ENCODE data around the gene OPHN1. TPM values are rescaled to one million over a fixed set of nuclear protein-coding genes. Genes with fewer than 3 reads are reported as not detected.

OPHN1 gene
- total and polyA plus RNA-seq, 12 donors, result 1.2 to 9.1 (median 5.2) TPM

DNA sequence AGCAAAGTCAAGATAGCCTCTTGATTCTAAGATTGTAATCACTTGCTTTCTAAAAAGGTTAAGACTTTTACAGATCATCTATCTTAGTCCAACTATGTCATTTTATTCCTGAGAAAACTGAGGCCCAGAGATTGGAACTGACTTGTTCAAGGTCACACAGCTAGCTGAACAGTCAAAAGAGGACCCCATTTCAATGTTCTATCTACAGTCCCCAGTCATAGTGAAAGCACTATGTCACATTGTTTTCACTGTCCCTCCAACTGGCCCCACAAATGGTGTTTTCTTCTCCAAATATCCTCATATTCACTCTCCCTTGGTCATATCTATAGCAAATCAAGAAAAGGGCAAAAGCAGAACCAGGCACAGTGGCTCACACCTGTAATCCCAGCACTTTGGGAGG lies 145.2 kb downstream of the OPHN1 start:
- Histone ChIP-seq H3K4me1 (replicated peaks in 1 of 2) (no peaks in the 10 kb centered on the region), H3K36me3 (replicated peaks in 1 of 2) (no peaks in the 10 kb centered on the region), H3K27ac (no peak overlapping the region), H3K27me3 (peaks cover 4% of the 10 kb centered on the region), H3K4me3 (no peak overlapping the region), H3K9me3 (replicated peaks in 1 of 3) (no peaks in the 10 kb centered on the region)
- no peak for DNase-seq
- intact Hi-C loops (cut with DNase I), result no loop called here
- TF ChIP-seq, protein P1, sequence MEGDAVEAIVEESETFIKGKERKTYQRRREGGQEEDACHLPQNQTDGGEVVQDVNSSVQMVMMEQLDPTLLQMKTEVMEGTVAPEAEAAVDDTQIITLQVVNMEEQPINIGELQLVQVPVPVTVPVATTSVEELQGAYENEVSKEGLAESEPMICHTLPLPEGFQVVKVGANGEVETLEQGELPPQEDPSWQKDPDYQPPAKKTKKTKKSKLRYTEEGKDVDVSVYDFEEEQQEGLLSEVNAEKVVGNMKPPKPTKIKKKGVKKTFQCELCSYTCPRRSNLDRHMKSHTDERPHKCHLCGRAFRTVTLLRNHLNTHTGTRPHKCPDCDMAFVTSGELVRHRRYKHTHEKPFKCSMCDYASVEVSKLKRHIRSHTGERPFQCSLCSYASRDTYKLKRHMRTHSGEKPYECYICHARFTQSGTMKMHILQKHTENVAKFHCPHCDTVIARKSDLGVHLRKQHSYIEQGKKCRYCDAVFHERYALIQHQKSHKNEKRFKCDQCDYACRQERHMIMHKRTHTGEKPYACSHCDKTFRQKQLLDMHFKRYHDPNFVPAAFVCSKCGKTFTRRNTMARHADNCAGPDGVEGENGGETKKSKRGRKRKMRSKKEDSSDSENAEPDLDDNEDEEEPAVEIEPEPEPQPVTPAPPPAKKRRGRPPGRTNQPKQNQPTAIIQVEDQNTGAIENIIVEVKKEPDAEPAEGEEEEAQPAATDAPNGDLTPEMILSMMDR (IDR thresholded peaks at IDR 0.05), result no peak
- no peak for TF ChIP-seq POLR2A (IDR thresholded peaks at IDR 0.05)

DNA sequence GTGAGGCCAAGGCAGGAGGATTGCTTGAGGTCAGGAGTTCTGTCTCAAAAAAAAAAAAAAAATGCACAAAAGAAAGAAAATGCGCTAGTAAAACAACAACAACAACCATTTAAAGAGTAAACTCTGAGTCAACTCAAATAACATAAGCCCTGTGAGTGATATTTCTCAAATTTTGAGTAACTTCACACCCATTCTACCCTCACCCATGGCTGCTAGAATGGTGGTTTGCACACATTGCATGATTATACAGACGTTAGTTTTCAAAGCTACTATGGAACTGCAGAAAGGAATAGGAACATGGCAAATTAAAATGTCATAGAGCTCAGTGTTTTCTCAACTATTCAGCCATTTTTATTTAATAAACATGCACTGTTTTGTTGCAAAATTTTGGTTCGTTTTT lies 145.9 kb downstream of the OPHN1 start:
- no peak overlapping the region for H3K27ac ChIP-seq
- no peaks in the 10 kb centered on the region for H3K4me1 ChIP-seq (replicated peaks in 1 of 2)
- intact Hi-C loops (cut with DNase I), result no loop called here
- no peaks in the 10 kb centered on the region for H3K9me3 ChIP-seq (replicated peaks in 1 of 3)
- H3K4me3 ChIP-seq, result no peak overlapping the region
- peaks cover 4% of the 10 kb centered on the region for H3K27me3 ChIP-seq
- H3K36me3 ChIP-seq (replicated peaks in 1 of 2), result no peaks in the 10 kb centered on the region
- 64 to 83% (median 72%) methylated on average over 3 of the region's 3 CpGs for WGBS, 4 donors
- no peak for DNase-seq
- TF ChIP-seq POLR2A (IDR thresholded peaks at IDR 0.05), result no peak
- TF ChIP-seq, protein P1 (IDR thresholded peaks at IDR 0.05), result no peak

DNA sequence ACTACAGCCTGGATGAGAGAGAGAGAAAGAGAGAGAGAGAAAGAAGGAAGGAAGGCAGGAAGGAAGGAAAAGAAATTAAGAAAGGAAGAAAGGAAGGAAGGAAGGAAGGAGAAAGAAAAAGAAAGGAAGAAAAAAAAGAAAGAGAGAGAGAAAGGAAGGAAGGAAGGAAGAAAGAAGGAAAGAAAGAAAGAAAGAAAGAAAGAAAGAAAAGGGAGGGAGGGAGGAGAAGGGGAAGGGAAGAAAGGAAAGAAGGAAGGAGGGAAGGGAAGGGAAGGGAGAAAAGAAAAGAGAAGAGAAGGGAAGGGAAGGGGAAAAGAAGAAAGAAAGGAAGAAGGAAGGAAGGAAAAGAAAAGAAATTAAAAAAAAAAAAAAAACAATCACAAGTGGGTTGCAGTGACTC lies 146.3 kb downstream of the OPHN1 start:
- H3K36me3 ChIP-seq (replicated peaks in 1 of 2), result no peaks in the 10 kb centered on the region
- no peaks in the 10 kb centered on the region for H3K9me3 ChIP-seq (replicated peaks in 1 of 3)
- no peaks in the 10 kb centered on the region for H3K4me1 ChIP-seq (replicated peaks in 1 of 2)
- DNase-seq, result no peak
- peaks cover 4% of the 10 kb centered on the region for H3K27me3 ChIP-seq
- intact Hi-C loops (cut with DNase I), result no loop called here
- no peak for TF ChIP-seq POLR2A (IDR thresholded peaks at IDR 0.05)
- TF ChIP-seq, protein P1 (IDR thresholded peaks at IDR 0.05), result no peak
- H3K27ac ChIP-seq, result no peak overlapping the region
- H3K4me3 ChIP-seq, result no peak overlapping the region

DNA sequence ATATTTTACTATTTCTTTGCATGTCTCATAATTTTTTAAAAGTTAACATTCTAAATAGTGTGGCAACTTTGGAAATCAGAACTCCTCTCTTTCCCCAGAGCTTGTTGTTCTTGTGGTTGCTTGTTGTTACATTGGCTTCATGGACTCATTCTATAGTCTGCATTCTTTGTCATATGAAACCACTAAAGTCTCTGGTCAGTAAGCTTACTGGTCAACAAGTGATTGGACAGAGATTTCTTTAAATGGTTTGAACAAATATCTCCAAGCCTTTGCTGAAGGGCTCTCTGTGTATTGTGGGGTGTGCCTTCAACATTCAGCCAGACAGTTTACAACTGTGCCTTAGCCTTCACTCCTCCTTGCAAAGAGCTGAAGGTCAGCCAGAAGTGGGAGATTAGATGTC lies 147.2 kb downstream of the OPHN1 start:
- Histone ChIP-seq H3K4me3 (no peak overlapping the region), H3K27me3 (peaks cover 4% of the 10 kb centered on the region)
- TF ChIP-seq, protein P1 (IDR thresholded peaks at IDR 0.05), result no peak
- TF ChIP-seq POLR2A (IDR thresholded peaks at IDR 0.05), result no peak

More for the DNA sequence above, 147.2 kb downstream of the OPHN1 start:
- no peaks in the 10 kb centered on the region for H3K4me1 ChIP-seq (replicated peaks in 1 of 2)
- no peak overlapping the region for H3K27ac ChIP-seq
- H3K9me3 ChIP-seq (replicated peaks in 1 of 3), result no peaks in the 10 kb centered on the region
- H3K36me3 ChIP-seq (replicated peaks in 1 of 2), result no peaks in the 10 kb centered on the region
- DNase-seq, result no peak
- intact Hi-C loops (cut with DNase I), result no loop called here

Data from adrenal gland (tissue), 12 donors.